ENCODE data around the gene MS4A15.
A peak's percentile ranks its signal among the peaks of the same experiment; 100 is the strongest.

MS4A15 gene

DNA sequence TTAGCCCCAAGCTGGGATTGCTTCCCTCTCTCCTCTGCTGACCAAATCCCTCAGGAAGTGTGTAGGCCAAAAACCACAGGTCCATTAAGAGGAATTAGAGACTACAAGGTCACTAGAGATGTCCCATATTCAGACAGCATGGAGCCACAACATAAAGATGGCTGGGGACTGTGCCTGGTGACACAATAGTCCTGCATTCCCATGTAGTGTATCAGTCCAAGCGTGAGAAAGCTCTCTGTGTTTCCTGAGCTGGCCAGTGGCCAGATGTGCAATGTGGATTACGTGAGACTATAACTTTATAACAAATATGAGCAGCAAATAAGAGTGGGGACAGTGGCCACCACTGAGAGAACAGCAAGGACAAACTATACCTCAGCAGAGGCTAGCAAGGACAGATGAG lies 20.9 kb downstream of the MS4A15 start:
- DNase-seq (ENCODE audit: low read depth), result peak; percentile 69

DNA sequence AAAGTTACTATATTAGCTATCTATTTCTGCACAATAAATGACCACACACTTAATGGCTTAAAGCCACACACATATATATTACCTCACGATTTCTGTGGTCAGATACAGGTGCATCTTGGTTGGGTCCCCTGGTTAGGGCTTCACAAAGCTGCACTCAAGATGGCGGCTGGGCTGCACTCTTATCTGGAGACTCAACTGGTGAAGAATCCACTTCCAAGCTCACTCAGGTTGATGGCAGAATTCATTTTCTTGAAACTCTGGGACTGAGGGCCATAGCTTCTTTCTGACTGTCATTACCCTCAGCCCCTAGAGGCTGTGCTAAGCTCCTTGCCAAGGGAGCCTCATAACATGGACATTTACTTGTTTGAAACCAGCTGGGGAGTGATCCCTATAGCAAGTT lies 23.4 kb downstream of the MS4A15 start:
- DNase-seq (ENCODE audit: low read depth), result no peak

DNA sequence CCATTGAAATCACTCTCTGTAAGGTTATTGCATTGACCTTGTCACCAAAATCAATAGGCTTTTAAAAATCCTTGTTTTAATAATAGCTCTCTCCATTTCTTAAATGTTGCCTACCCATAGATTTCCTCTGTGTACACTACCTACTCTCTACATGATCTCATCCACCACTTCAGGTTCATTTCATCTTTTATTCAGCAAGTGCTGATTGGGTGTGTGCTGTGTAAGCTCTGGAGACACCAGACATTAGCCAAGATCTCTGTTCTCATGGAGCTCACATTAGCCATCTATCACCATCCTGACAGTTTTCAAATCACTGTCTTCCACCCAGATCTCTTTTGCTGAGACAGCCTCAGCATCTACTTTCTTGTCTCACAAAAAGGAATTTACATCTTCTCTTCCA lies 24.1 kb downstream of the MS4A15 start:
- no peak for DNase-seq (ENCODE audit: low read depth)

DNA sequence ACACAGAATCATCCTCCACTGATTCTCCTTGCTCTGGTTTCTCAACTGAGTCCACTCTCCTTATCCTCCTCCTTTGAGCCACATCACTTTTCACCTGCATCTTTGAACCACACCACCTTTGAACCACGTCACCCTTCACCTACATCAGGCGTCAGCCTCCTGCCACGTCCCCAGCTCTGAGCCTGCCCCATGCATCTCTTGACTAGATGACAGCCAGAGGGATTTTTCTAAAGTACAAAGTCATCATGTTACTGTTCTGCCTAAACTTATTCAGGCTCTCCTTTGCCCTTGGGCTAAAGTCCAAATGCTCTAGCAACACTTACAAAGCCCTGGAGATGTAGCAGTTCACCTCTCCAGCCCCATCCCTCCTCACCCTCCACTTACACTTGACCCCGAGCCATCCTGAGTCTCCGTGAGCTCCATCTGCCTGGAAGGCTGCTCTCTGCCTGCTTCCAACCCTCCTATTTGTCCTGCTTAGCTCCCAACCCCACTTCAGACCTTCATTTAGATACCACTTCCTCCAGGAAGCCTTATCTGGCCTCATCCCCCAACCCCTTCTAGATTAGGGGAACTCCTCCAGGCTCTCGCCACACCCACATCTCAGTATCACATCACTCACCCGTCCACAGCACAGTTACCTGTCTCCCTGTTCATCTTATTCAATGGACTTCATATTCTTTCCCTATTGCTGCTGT lies 24.8 kb downstream of the MS4A15 start:
- DNase-seq (ENCODE audit: low read depth), result no peak

DNA sequence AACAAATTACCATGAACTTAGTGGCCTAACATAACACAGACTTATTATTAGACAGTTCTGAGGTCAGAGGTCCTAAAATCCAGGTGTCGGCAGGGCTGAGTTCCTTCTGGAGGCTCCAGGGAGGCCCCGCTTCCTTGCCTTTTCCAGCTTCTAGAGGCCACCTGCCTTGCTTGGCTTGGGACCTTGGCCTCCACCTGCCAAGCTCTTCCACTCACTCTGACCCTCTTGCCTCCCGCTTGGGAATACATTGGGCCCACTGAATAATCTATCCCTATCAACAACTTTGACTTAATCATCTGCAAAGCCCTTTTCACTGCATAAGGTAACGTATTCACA lies 25.3 kb downstream of the MS4A15 start:
- no peak for DNase-seq (ENCODE audit: low read depth)

DNA sequence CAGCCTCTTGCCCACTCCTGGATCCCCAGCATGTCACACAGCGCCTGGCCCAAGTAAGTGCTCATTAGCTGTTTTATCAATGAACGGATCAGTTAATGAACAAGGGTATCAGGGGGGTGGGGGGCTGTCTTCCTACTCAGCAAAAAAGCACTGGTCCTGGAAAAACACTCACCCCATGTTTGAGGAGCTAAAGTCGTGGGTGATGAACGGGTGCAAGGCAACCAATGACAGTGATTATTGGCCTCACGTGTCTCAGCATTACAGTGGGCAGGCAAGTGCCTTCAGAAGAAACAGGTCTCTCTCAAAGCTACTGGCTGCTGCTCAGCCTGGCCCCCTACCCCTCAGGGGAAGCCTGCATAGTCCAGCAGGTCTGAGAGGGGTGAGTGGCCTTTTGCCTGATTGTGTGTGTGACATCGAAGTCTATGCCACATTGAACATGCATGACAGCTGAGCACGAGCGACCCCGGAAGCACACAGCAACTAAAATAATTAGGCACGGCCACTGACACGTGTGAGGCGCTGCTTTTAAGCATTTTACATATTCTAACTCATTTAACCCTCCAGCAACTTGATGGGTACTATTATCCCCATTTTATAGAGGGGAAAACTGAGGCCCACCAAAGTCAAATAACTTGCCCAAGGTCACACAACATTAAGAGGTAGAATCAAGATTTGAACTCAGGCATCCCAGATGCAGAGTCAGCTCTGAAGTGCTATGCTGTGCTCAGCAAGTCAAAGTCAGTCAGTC lies 25.9 kb downstream of the MS4A15 start:
- no peak for DNase-seq (ENCODE audit: low read depth)

DNA sequence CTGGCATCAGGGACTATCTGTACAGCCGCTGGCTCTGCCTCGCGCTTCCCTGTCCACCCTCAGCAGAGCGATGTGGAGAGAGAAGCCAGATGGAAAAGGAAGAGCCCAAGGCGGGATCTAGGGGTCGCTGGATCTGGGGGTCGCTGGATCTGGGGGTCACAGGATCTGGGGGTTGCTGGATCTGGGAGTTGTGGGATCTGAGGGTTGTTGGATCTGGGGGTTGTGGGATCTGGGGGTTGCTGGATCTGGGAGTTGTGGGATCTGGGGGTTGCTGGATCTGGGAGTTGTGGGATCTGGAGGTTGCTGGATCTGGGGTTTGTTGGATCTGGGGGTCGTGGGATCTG lies 26.4 kb downstream of the MS4A15 start:
- no peak for DNase-seq (ENCODE audit: low read depth)

DNA sequence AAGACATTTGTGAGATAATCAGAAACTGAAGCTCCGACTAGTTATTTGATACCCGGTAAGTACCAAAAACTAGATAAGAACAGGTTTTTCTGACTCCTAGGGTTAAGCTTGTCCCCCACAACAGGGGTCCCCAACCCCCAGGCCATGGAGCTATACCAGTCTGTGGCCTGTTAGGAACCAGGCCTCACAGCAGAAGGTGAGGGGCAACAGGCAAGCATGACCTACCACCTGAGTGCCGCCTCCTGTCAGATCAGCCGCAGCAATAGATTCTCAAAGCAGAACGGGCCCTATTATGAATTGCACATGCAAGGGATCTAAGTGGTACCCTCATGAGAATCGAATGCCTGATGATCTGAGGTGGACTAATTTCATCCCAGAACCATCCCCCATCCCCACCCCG lies 27.2 kb downstream of the MS4A15 start:
- DNase-seq (ENCODE audit: low read depth), result no peak

DNA sequence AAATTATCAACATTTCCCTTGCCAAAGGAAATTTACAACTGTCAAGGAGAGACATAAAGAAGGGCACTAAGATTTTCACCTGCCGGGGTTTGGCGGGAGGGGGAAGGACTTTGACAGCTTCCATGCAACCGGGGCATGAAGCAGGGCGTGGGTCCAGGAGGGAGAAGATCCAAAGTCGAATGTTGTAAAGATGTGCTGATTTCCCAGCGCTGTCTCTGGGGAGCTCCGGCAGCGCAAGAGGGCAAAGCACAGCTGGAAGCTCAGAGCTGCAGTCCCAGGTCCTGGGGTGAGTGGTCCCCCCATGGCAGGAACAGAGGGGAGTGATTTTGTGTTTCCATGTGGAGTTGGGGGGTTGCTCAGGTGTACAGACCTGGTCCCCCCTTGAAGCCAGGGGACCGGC lies 28.5 kb downstream of the MS4A15 start, which contains the start of gene MS4A10:
Gene MS4A10, plus strand, starts transcription at position 198 of the 400 bp plus-strand sequence. CDS start 5,003 bp downstream, outside the sequence.
- DNase-seq (ENCODE audit: low read depth), result no peak

DNA sequence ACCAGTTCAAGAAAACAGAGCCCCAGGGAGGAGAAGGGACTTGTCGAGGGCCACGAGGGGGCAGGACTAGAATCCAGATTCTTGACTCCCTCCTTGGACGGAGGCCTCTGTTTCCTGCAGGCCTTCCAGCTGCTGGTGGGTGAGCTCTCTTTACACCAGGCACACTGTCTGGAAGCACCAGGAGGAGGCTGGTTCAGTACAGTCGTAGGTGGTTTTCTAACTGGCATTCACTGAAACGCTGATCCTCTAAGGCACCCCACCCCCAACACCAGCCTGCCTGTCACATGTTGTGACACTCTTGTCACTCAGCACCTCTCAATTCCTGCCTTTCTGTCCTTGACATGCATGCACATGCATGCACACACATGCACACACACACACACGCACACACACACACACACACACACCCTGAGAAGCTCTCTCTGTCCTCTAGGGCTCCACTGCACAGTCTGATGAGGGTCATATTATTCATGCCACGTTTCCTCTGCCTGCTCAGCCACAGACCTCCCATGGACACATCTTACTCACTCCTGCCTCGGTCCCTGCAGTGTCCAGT lies 29.2 kb downstream of the MS4A15 start:
- no peak for DNase-seq (ENCODE audit: low read depth)

DNA sequence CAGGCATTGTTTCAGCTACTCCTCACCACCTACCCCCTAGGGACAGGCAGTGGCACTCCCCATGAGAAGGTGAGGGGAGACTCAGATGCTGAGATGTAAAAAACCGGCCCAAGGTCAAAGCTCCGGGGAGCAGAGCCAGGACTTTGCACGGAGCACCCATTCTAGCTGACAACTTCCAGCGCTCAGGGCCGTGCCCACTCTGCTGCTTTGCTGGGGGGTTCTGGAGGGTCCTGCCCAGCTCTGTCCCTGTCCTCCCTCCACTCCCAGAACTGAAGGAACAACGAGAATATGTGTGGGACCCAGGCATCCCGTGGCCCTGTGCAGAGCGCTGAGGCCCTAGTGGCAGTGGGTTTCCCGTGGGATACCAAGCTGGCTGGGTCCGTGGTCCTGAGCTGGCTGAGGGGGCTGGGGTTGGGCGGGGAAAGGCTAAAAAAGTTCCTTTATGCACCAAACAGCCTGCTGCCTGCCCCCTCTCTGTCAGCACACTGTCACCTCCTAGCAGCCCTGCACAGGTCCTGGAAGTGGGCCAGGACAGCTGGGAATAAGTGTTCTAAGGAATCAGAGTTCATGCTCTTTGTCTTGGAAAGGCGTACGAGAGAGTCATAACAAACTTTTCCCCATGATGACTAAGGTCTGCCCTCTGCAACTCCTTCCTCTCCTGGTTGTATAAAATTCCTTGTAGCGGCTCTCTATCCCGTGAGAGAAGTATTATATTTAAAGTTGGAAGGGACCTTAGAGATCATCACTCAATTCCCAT lies 30.3 kb downstream of the MS4A15 start:
- DNase-seq (ENCODE audit: low read depth), result peak; percentile 40

DNA sequence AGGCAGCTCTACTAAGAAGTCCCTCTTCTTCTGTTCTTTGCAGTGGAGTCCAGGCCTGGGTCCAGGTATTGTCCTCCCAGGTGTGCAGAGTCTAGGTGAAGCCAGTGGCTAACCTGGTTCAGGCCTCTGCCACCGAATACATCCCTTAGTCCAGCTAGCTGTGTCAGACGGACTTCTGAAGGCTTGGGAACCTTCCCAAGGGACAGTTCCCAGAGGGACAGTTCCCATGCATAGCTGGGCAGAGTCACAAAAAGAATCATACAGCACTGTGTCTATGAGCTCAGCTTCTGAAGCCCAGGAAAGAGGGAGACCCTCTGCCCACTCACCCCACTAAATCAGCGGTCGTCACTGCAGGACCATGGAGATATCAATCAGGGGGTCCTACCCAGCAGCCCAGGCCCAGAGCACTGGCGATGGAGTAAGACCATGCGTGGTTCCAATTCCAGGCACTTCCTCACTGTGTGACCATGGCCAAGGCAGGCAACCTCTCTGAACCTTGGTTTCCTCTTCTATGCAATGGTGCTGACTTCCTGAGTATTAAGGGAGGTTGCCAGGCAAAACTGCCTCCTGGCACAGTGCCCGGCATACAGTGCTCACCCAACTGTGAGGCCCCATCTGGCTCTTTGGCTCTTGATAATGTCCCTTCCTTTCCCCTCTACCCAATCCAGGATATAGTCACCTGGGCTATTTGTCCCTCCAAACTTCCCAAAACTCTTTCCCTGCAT lies 31.9 kb downstream of the MS4A15 start:
- DNase-seq (ENCODE audit: low read depth), result no peak

DNA sequence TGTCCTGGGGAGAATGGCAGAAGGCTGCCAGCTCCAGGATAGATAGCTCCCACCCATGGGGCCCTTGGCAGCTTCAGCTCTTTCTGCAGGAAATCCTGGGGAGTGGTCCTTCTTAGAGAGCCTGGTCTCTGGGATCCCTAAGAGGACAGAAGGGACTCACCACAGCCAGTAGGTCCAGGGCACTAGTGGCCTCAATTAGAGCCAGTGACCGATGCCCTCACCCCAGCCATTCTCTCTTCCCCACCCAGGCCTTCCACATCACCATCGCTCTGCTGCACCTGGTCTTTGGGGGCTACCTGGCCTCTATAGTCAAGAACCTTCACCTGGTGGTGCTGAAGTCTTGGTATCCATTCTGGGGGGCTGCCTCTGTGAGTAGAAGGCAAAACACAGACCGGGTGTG lies 34.1 kb downstream of the MS4A15 start:
- DNase-seq (ENCODE audit: low read depth), result no peak

DNA sequence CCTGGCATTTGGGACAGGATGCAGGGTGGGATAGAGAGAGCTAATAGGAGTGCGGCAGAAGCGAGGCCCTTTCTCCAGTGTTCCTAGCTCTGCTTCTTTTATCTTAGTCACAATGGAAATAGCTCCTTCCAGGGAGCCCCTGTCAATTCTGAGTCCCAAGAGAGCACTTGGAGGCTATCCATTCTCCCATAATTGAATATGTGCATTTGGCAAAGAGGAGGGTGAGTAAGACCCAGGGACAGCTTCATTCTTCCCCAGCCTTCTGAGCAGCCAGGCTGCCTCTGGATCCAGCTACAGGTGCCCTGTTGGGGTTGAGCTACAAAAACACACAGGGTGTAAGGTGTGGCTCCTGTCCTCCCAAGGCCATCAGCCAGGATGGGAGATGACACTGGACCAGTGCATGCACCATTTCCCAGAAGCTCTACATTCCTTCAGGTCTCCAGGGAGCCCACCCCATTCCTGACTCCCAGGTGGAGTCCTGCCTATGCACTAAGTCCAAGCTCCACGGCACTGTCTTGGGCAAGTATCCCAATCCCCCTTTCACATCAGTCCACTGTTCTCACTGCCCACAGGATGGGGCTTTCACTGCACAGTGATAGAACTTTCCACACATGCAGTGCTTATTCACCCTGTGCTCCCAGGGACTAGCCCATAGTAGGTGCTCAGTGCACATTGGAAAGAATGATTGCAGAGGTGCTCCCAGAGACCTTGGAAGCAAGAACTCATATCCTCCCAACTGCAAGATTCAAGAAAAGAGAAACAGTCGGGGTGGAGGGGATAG lies 34.7 kb downstream of the MS4A15 start:
- no peak for DNase-seq (ENCODE audit: low read depth)

DNA sequence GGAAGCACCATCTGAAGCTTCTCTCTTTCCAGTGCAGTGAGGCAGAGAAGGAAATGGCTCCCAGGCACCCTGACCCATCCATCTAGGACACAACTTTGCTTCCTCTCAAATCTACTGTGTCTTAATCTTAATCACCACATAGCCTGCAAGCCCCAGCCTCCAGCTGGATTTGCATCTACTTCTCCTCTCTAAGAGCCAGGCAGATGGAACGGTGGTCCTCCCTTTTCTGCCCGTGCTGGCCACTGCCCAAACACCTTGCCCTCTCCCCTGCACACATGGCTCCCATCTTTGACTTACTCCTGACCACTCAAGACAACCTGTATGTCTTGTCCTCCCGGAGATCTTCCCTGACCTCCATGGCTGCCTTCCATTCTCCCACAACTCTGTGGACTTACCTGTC lies 35.9 kb downstream of the MS4A15 start:
- DNase-seq (ENCODE audit: low read depth), result no peak

DNA sequence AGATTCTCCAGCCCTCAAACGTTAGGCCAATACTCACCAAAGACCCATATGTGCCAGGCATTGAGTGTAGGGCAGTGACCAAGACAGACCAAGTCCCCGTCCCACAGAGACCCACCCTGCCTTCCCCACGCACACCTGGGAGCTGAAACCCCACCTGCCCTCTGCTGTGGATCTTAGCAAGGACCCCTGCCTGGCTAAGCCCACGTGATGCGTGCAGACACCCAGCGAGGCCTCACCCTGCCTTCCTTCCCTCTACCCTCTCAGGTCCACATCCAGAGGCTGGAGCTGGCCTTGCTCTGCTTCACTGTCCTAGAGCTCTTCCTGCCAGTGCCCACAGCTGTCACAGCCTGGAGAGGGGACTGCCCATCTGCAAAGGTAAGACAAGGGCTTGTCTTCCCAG lies 38.6 kb downstream of the MS4A15 start:
- DNase-seq (ENCODE audit: low read depth), result no peak

DNA sequence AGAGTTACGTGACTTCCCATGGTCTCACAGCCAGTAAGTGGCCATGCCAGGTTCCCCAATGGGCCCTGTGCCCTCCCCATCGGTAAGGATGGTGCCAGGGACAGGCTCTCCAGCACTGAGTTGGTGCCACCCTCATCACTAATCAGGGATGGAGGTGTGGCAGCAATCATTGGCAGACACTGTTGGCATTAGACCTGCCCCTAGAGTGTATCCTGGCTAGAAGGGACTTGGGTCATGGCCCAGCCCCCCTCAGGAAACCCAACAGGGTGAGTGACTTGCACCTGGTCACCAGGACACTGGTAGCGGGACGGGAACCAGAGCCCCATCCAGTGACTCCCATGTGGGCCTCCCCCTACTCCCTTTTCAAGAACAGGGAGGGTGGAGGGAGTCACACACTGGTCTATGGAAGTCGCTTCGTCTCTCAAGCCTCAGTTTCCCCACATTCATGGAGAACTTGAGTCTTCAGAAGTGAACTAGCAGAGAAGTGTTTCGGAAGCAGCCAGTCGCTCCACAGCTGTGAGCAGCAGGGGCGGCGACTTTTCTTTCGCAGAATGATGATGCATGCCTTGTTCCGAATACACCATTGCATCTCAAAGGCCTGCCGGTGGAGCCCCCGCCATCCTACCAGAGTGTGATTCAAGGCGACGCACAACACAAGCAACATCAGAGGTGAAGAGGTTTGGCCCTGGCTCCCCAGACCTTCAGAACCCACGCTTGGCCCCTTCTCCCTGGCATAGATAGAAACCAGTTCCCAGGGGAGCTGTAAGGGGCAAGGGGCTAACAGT lies 41.4 kb downstream of the MS4A15 start:
- DNase-seq (ENCODE audit: low read depth), result no peak

DNA sequence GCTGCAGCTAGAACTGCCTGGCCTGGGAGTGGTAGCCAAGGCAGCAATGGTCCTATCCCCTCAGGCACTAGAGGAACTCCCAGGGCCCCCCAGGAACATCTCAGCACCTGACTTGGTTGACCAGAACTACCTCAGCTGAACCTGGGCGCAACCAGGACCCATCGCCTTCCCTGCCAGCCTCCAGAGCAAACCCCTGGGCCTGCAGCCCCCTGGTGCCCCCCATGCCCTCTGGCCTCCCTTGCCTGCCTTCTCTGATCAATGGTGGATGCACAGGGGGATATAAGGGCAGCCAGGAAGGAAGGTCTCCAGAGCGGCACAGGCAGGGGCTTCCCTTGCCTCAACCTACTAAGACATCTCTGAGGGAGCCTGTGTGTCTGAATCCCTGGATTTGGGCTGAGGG lies 42.0 kb downstream of the MS4A15 start:
- DNase-seq (ENCODE audit: low read depth), result no peak

DNA sequence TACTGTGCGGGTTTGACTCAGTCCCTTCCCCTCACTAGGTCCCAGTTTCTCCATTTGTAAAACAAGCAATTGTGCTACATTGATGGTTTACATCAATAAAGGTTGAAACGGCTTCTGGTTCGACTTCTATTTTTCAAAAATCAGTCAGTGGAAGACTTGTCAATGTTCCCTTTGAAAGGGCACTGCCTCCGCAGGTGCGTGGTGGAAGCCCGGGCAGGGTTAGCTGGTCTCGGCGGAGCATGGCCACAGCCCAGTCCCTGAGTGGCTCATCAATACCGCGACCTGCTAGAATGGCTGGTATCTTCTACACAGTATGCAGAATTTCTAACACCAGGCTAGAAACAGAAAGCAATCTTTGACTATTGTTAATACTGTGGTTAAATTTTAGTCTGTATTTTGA lies 44.5 kb downstream of the MS4A15 start:
- no peak for DNase-seq (ENCODE audit: low read depth)

DNA sequence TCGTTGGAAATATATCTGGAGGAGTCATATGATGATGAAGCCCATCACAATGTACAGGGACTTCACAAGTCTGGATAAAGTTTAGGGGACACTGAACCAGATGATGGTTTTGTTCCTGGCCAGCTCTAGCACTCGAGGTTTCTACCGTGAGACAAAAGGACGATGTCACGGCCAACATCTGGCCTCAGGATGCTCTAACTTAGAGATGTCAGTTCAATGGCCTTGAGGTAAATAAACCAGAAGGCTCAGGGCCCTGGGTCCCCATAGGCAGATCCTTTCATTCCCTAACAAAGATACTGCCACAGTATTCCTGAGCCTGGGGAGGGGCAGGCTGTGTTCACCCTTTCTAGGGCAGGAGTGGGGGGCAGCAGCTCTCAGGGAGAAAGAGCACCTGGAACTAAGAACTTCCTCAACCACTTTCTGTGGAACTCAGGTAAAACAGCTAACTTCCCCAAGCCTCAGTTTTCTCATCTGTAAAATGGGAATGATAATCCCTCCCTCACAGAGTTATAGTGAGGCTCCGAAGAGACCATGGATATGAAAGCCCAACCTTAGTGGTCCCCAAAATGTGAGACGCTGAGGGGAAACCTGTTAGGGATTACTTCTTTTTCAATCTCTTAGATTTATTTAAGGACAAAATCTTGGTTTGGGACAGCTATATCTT lies 46.7 kb downstream of the MS4A15 start:
- DNase-seq (ENCODE audit: low read depth), result no peak

All from GM04503 (cell line).